Activated naive CD4-positive, alpha-beta T cell treated with anti-CD3 and anti-CD28 coated beads, Interleukin-2, amount 50 U/mL, for 24 hours (primary cell): ENCODE measurements around the gene CEBPG.
A peak's percentile ranks its signal among the peaks of the same experiment; 100 is the strongest.

Experiments
- H3K27ac Mint-ChIP-seq: one replicate; pipeline ENCODE4 v1.8.0; 2021; ENCODE audit warnings: mild to moderate bottlenecking, mixed read lengths
- H3K27me3 Mint-ChIP-seq: one replicate; pipeline ENCODE4 v1.8.0; 2021; ENCODE audit warnings: mixed read lengths
- H3K36me3 Mint-ChIP-seq: one replicate; pipeline ENCODE4 v1.8.0; 2021; ENCODE audit warnings: mixed read lengths
- H3K4me1 Mint-ChIP-seq: one replicate; pipeline ENCODE4 v1.8.0; 2021; ENCODE audit warnings: mixed read lengths
- H3K4me3 Mint-ChIP-seq: one replicate; pipeline ENCODE4 v1.8.0; 2021; ENCODE audit warnings: mild to moderate bottlenecking, mixed read lengths
- H3K9me3 Mint-ChIP-seq: one replicate; pipeline ENCODE4 v1.8.0; 2021; ENCODE audit warnings: mixed read lengths

Gene CEBPG

GRCh38 chr19:33412601-33413425 is 39.3 kb downstream of the CEBPG start:
- Mint-ChIP-seq H3K27ac (no peak overlapping the region), H3K27me3 (no peaks in the 10 kb centered on the region), H3K9me3 (no peaks in the 10 kb centered on the region), H3K36me3 (peaks cover 1% of the 10 kb centered on the region), H3K4me3 (no peak overlapping the region), H3K4me1 (peaks cover 9% of the 10 kb centered on the region)

GRCh38 chr19:33413426-33413725 is 39.9 kb downstream of the CEBPG start:
- no peaks in the 10 kb centered on the region for H3K27me3 Mint-ChIP-seq
- no peaks in the 10 kb centered on the region for H3K9me3 Mint-ChIP-seq
- H3K27ac Mint-ChIP-seq: no peak overlapping the region
- peaks cover 1% of the 10 kb centered on the region for H3K36me3 Mint-ChIP-seq
- H3K4me1 Mint-ChIP-seq: peaks cover 9% of the 10 kb centered on the region
- H3K4me3 Mint-ChIP-seq: no peak overlapping the region

- H3K9me3 Mint-ChIP-seq: no peaks in the 10 kb centered on the region
- H3K4me1 Mint-ChIP-seq: peaks cover 9% of the 10 kb centered on the region
- H3K4me3 Mint-ChIP-seq: no peak overlapping the region
- no peaks in the 10 kb centered on the region for H3K27me3 Mint-ChIP-seq
- H3K27ac Mint-ChIP-seq: no peak overlapping the region
- peaks cover 1% of the 10 kb centered on the region for H3K36me3 Mint-ChIP-seq
Measured at GRCh38 chr19:33413868-33414666, 40.6 kb downstream of the CEBPG start.

- Mint-ChIP-seq H3K4me1 (peaks cover 9% of the 10 kb centered on the region), H3K4me3 (no peak overlapping the region), H3K36me3 (peaks cover 1% of the 10 kb centered on the region), H3K27ac (no peak overlapping the region), H3K27me3 (no peaks in the 10 kb centered on the region), H3K9me3 (no peaks in the 10 kb centered on the region)
Measured at GRCh38 chr19:33414667-33415605, 41.4 kb downstream of the CEBPG start.

- Mint-ChIP-seq H3K4me3 (peak overlapping the region; percentile 36), H3K27me3 (no peaks in the 10 kb centered on the region), H3K9me3 (no peaks in the 10 kb centered on the region), H3K36me3 (no peaks in the 10 kb centered on the region), H3K4me1 (peaks cover 9% of the 10 kb centered on the region), H3K27ac (no peak overlapping the region)
Measured at GRCh38 chr19:33416307-33417215, 43.1 kb downstream of the CEBPG start.

GRCh38 chr19:33417751-33418150 is 44.2 kb downstream of the CEBPG start:
- Mint-ChIP-seq H3K27ac (no peak overlapping the region), H3K9me3 (no peaks in the 10 kb centered on the region), H3K36me3 (no peaks in the 10 kb centered on the region), H3K4me3 (no peak overlapping the region), H3K27me3 (no peaks in the 10 kb centered on the region), H3K4me1 (peaks cover 9% of the 10 kb centered on the region)

GRCh38 chr19:33418461-33418860 is 45.0 kb downstream of the CEBPG start:
- Mint-ChIP-seq H3K27ac (no peak overlapping the region), H3K36me3 (no peaks in the 10 kb centered on the region), H3K9me3 (no peaks in the 10 kb centered on the region), H3K27me3 (no peaks in the 10 kb centered on the region), H3K4me3 (no peak overlapping the region), H3K4me1 (peaks cover 9% of the 10 kb centered on the region)

- Mint-ChIP-seq H3K4me1 (peaks cover 9% of the 10 kb centered on the region), H3K9me3 (no peaks in the 10 kb centered on the region), H3K27ac (no peak overlapping the region), H3K27me3 (no peaks in the 10 kb centered on the region), H3K4me3 (no peak overlapping the region), H3K36me3 (no peaks in the 10 kb centered on the region)
Measured at GRCh38 chr19:33418871-33419787, 45.6 kb downstream of the CEBPG start.

- H3K9me3 Mint-ChIP-seq: no peaks in the 10 kb centered on the region
- H3K27me3 Mint-ChIP-seq: no peaks in the 10 kb centered on the region
Measured at GRCh38 chr19:33419788-33420130, 46.2 kb downstream of the CEBPG start.

GRCh38 chr19:33420821-33421220 is 47.3 kb downstream of the CEBPG start:
- H3K27me3 Mint-ChIP-seq: no peaks in the 10 kb centered on the region
- H3K4me3 Mint-ChIP-seq: no peak overlapping the region
- no peaks in the 10 kb centered on the region for H3K9me3 Mint-ChIP-seq
- no peaks in the 10 kb centered on the region for H3K36me3 Mint-ChIP-seq
- peaks cover 9% of the 10 kb centered on the region for H3K4me1 Mint-ChIP-seq
- H3K27ac Mint-ChIP-seq: no peak overlapping the region

More at GRCh38 chr19:33419788-33420130, 46.2 kb downstream of the CEBPG start:
- Mint-ChIP-seq H3K27ac (no peak overlapping the region), H3K4me1 (peaks cover 9% of the 10 kb centered on the region), H3K36me3 (no peaks in the 10 kb centered on the region), H3K4me3 (no peak overlapping the region)

GRCh38 chr19:33421368-33421767 is 47.9 kb downstream of the CEBPG start:
- H3K9me3 Mint-ChIP-seq: no peaks in the 10 kb centered on the region

GRCh38 chr19:33422369-33423180 is 49.1 kb downstream of the CEBPG start:
- Mint-ChIP-seq H3K27me3 (no peaks in the 10 kb centered on the region), H3K36me3 (no peaks in the 10 kb centered on the region), H3K4me3 (no peak overlapping the region), H3K4me1 (no peaks in the 10 kb centered on the region), H3K27ac (no peak overlapping the region), H3K9me3 (no peaks in the 10 kb centered on the region)

More at GRCh38 chr19:33421368-33421767, 47.9 kb downstream of the CEBPG start:
- no peak overlapping the region for H3K4me3 Mint-ChIP-seq
- H3K27ac Mint-ChIP-seq: no peak overlapping the region
- no peaks in the 10 kb centered on the region for H3K36me3 Mint-ChIP-seq
- no peaks in the 10 kb centered on the region for H3K27me3 Mint-ChIP-seq
- H3K4me1 Mint-ChIP-seq: peaks cover 7% of the 10 kb centered on the region

GRCh38 chr19:33424181-33424580 is 50.7 kb downstream of the CEBPG start:
- H3K27me3 Mint-ChIP-seq: no peaks in the 10 kb centered on the region
- no peak overlapping the region for H3K4me3 Mint-ChIP-seq
- H3K27ac Mint-ChIP-seq: no peak overlapping the region
- no peaks in the 10 kb centered on the region for H3K36me3 Mint-ChIP-seq
- H3K9me3 Mint-ChIP-seq: no peaks in the 10 kb centered on the region
- H3K4me1 Mint-ChIP-seq: no peaks in the 10 kb centered on the region
